HL-60 (cell line): ENCODE data around the gene MRGPRG.
"Not testable (repeated sequence)": the region's sequence is repeated elsewhere in the genome, so short reads cannot be mapped to it uniquely, and the experiment has no call there.

Source experiments
- DNase-seq, 2 experiments: peaks; one replicate each; pipeline ENCODE4 v3.0.0-alpha.2; 2010 to 2020; ENCODE audit warnings: low read depth in 1 of 2, low spot score in 1 of 2
- H3K27ac ChIP-seq: fragments of 250-450 bp; sonication (Bioruptor Pico); replicated peaks from 2 replicates; pipeline ENCODE4 v1.5.1; 2020; ENCODE audit warnings: mild to moderate bottlenecking, moderate library complexity
- H3K27me3 ChIP-seq: fragments of 250-450 bp; sonication (Bioruptor Pico); 2 replicates; pipeline ENCODE4 v1.5.1; 2021; ENCODE audit warnings: mild to moderate bottlenecking, moderate library complexity; ENCODE audit not compliant: insufficient read depth, poor library complexity, severe bottlenecking
- H3K4me3 ChIP-seq: replicated peaks from 2 replicates; pipeline ENCODE4 v1.5.1; 2011; ENCODE audit warnings: mild to moderate bottlenecking, control low read depth, low read length; ENCODE audit not compliant: insufficient read depth
- CTCF ChIP-seq: IDR thresholded peaks from one replicate; pipeline ENCODE4 v1.5.1; 2011; ENCODE audit warnings: low read length, control low read depth, inconsistent platforms; ENCODE audit not compliant: insufficient read depth
- GABPA ChIP-seq: IDR thresholded peaks from 2 replicates; pipeline ENCODE4 v1.6.1; 2012; ENCODE audit warnings: low read depth
- POLR2AphosphoS5 ChIP-seq: IDR thresholded peaks from 2 replicates; pipeline ENCODE4 v1.6.1; 2012; ENCODE audit warnings: low read depth
- REST ChIP-seq: IDR thresholded peaks from 2 replicates; pipeline ENCODE4 v1.6.1; 2012; ENCODE audit warnings: low read depth; ENCODE audit not compliant: insufficient replicate concordance
- SPI1 ChIP-seq: IDR thresholded peaks from 2 replicates; pipeline ENCODE4 v1.6.1; 2012; ENCODE audit warnings: low read depth, mild to moderate bottlenecking, borderline replicate concordance
- long read RNA-seq: library from polyadenylated mRNA; unstranded; transcript quantifications from one replicate; pipeline ENCODE4 v2.0.0, GENCODE V29; 2020

MRGPRG gene
- long read RNA-seq: 0 reads

- DNase-seq: no peak
- Histone ChIP-seq H3K4me3 (no peak within 1 kb of the TSS), H3K27ac (no peak within 1 kb of the TSS), H3K27me3 (peaks cover 4% of the 10 kb centered on the region)
- TF ChIP-seq CTCF (no peak), SPI1 (no peak), GABPA (no peak), POLR2AphosphoS5 (no peak), REST (no peak)
These were observed at the start of gene MRGPRG for GRCh38 chr11:3218483-3219280. TSS of gene MRGPRG (minus strand) at chr11:3218813. CDS start at chr11:3218813, 0 bp downstream.

GRCh38 chr11:3262548-3262947 is 43.9 kb upstream of the MRGPRG start:
- not testable (repeated sequence) for H3K4me3 ChIP-seq, H3K27me3 ChIP-seq, DNase-seq, H3K27ac ChIP-seq

GRCh38 chr11:3261831-3262230 is 43.2 kb upstream of the MRGPRG start:
- DNase-seq, H3K27me3 ChIP-seq, H3K4me3 ChIP-seq, H3K27ac ChIP-seq: not testable (repeated sequence)

- not testable (repeated sequence) for H3K27ac ChIP-seq, DNase-seq, H3K27me3 ChIP-seq, H3K4me3 ChIP-seq
These were observed 38.9 kb upstream of the MRGPRG start for GRCh38 chr11:3257509-3257908.

GRCh38 chr11:3255241-3255640 is 36.6 kb upstream of the MRGPRG start:
- H3K27me3 ChIP-seq, H3K4me3 ChIP-seq, H3K27ac ChIP-seq, DNase-seq: not testable (repeated sequence)

GRCh38 chr11:3254773-3255172 is 36.2 kb upstream of the MRGPRG start:
- H3K4me3 ChIP-seq, DNase-seq, H3K27ac ChIP-seq, H3K27me3 ChIP-seq: not testable (repeated sequence)

- H3K27ac ChIP-seq: no peak overlapping the region
- no peak for TF ChIP-seq SPI1
- TF ChIP-seq REST: no peak
- no peak for TF ChIP-seq POLR2AphosphoS5
- no peak for TF ChIP-seq GABPA
- no peak for TF ChIP-seq CTCF
- no peaks in the 10 kb centered on the region for H3K27me3 ChIP-seq
- H3K4me3 ChIP-seq: no peak overlapping the region
- no peak for DNase-seq
These were observed 26.5 kb upstream of the MRGPRG start for GRCh38 chr11:3245071-3245470.
